Lower leg skin (tissue), 3 donors: ENCODE data around the gene TTYH3.

Experiments
- CTCF ChIP-seq, 3 donors: fragments of 450-650 bp; IDR thresholded peaks; one replicate each; pipeline ENCODE4 v1.5.1; 2016; ENCODE audit warnings: antibody characterized with exemption in 3 of 3, mild to moderate bottlenecking in 3 of 3, moderate library complexity in 2 of 3
- POLR2A ChIP-seq, 2 donors: fragments of 450-650 bp; IDR thresholded peaks; one replicate each; pipeline ENCODE4 v1.6.1; 2016 to 2017; ENCODE audit warnings: antibody characterized with exemption in 2 of 2, mild to moderate bottlenecking in 1 of 2, moderate library complexity in 1 of 2

GRCh38 chr7:2688409-2689342 lies 56.9 kb downstream of the TTYH3 start:
- TF ChIP-seq CTCF (IDR thresholded peaks at IDR 0.05) (no peak), POLR2A (IDR thresholded peaks at IDR 0.05) (no peak)
